A549 (cell line): Measurements from ENCODE around the gene GPD2.

Experiments used
- BCL3 ChIP-seq: fragments of >200 bp; sonication (Bioruptor Twin); formaldehyde crosslinking; IDR thresholded peaks from 3 replicates; pipeline ENCODE4 v1.6.1; 2016
- CBX8 ChIP-seq: fragments of 200-600 bp; sonication (generic); IDR thresholded peaks from 2 replicates; pipeline ENCODE4 v1.6.1; 2016
- CTCF ChIP-seq: fragments of >200 bp; sonication (Bioruptor Twin); formaldehyde crosslinking; IDR thresholded peaks from 3 replicates; pipeline ENCODE4 v1.5.1; 2016
- EHMT2 ChIP-seq: fragments of 200-600 bp; sonication (generic); IDR thresholded peaks from 2 replicates; pipeline ENCODE4 v1.6.1; 2016; ENCODE audit warnings: antibody characterized with exemption, low read depth, mild to moderate bottlenecking, moderate library complexity
- HDAC2 ChIP-seq: fragments of 200-600 bp; sonication (generic); IDR thresholded peaks from 2 replicates; pipeline ENCODE4 v1.6.1; 2016
- JUN ChIP-seq, 2 experiments: fragments of >200 bp; sonication (Bioruptor Twin); formaldehyde crosslinking; IDR thresholded peaks; 2 replicates in 1 of 2; 3 replicates in 1 of 2; pipeline ENCODE4 v1.6.1; 2016 to 2017
- MAFK ChIP-seq: fragments of 450-650 bp; IDR thresholded peaks from 2 replicates; pipeline ENCODE4 v1.6.1; 2014; ENCODE audit not compliant: partially characterized antibody
- MAX ChIP-seq: IDR thresholded peaks from 2 replicates; pipeline ENCODE4 v1.6.1; 2012
- PHF8 ChIP-seq: fragments of 200-600 bp; sonication (generic); IDR thresholded peaks from 2 replicates; pipeline ENCODE4 v1.6.1; 2016; ENCODE audit warnings: low read depth, mild to moderate bottlenecking, antibody characterized with exemption, moderate library complexity, borderline replicate concordance
- POLR2A ChIP-seq: IDR thresholded peaks from 2 replicates; pipeline ENCODE4 v1.6.1; 2012; ENCODE audit warnings: mild to moderate bottlenecking, low read length
- RFX5 ChIP-seq: fragments of 450-650 bp; IDR thresholded peaks from 2 replicates; pipeline ENCODE4 v1.7.1; 2014; ENCODE audit warnings: antibody characterized with exemption, mild to moderate bottlenecking, moderate library complexity
- SMC3 ChIP-seq: fragments of >200 bp; sonication (Bioruptor Twin); formaldehyde crosslinking; IDR thresholded peaks from 3 replicates; pipeline ENCODE4 v1.6.1; 2018; ENCODE audit warnings: inconsistent platforms
- ZFP36 ChIP-seq: fragments of 450-650 bp; IDR thresholded peaks from 2 replicates; pipeline ENCODE4 v1.6.1; 2014; ENCODE audit warnings: borderline replicate concordance; ENCODE audit not compliant: partially characterized antibody
- ZNF302 ChIP-seq: fragments of 250-450 bp; sonication (Bioruptor Pico); IDR thresholded peaks from 2 replicates; pipeline ENCODE4 v1.9.0; 2021; ENCODE audit warnings: inconsistent platforms, mild to moderate bottlenecking, moderate library complexity

GRCh38 chr2:156430236-156430979 is 5.8 kb upstream of the GPD2 start:
- TF ChIP-seq CTCF: no peak
- TF ChIP-seq CBX8: no peak
- no peak for TF ChIP-seq ZNF302 (CRISPR knock-in tag)
- TF ChIP-seq MAX: 0 out of 2 replicates have a peak, but pooled peaks have one; percentile 28
- TF ChIP-seq POLR2A: no peak
- no peak for TF ChIP-seq ZFP36
- no peak for TF ChIP-seq SMC3
- TF ChIP-seq MAFK: no peak
- no peak for TF ChIP-seq PHF8
- no peak for TF ChIP-seq BCL3
- peak; percentile 60 for TF ChIP-seq EHMT2
- no peak for TF ChIP-seq JUN (IDR thresholded peaks at IDR 0.05)
- TF ChIP-seq HDAC2: no peak
- TF ChIP-seq RFX5: no peak
